Hepatic stellate cell (primary cell): ENCODE measurements around the gene LMTK3.
"Not testable (repeated sequence)": the region's sequence is repeated elsewhere in the genome, so short reads cannot be mapped to it uniquely, and the experiment has no call there.

Experiments
- DNase-seq: peaks from one replicate; pipeline ENCODE4 v3.0.0; 2011; ENCODE audit warnings: low spot score

The LMTK3 gene

DNA sequence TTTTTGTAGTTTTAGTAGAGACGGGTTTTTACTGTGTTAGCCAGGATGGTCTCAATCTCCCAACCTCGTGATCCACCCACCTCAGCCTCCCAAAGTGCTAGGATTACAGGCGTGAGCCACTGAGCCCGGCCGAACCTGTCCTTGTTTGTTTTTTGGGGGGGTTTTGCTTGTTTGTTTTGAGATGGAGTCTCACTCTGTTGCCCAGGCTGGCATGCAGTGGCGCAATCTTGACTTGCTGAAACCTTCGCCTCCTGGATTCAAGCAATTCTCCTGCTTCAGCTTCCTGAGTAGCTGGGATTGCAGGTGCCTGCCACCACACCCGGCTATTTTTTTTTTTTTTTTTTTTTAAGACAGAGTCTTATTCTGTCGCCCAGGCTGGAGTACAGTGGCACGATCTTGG, 24.9 kb downstream of the LMTK3 start:
- DNase-seq, result not testable (repeated sequence)

DNA sequence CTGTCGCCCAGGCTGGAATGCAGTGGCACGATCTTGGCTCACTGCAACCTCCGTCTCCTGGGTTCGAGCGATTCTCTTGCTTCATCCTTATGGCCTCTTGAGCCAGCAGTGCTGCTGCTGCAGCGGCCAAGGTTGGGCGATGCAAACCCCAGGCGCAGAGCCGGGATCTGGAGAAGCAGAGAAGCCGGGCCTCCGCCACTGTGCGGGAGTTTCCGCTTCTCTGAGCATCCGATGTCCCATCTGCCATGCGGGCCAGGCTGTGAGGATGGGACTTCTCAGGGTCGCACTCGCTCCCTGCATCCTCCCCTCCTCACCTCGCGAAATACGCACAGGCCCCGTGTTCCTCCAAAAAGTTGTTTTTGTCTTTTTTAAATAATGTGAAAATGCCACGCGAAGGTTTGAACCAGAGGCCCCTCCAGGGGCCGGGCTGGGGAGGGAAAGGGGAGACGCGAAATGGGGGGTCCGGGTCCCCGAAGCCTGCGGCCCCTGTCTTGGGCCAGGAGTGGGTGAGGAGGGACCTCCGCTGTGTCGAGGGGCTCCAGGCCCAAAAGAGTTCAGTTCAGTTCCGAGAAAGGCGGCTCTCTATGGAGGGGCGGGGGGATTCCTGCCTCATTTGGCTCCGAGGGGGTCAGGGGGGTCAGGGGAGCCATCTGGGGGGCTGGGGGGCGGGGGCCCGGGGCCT, 26.6 kb downstream of the LMTK3 start:
- DNase-seq, result no peak

GRCh38 chr19:48484247-48484893, 27.3 kb downstream of the LMTK3 start:
- no peak for DNase-seq

GRCh38 chr19:48483301-48483700, 28.3 kb downstream of the LMTK3 start:
- DNase-seq, result no peak

GRCh38 chr19:48481846-48482639, 29.6 kb downstream of the LMTK3 start:
- peak; percentile 62 for DNase-seq

- DNase-seq, result peak; percentile 56
Measured at GRCh38 chr19:48480558-48481500, 30.8 kb downstream of the LMTK3 start.

GRCh38 chr19:48480183-48480557, 31.5 kb downstream of the LMTK3 start:
- no peak for DNase-seq

DNA sequence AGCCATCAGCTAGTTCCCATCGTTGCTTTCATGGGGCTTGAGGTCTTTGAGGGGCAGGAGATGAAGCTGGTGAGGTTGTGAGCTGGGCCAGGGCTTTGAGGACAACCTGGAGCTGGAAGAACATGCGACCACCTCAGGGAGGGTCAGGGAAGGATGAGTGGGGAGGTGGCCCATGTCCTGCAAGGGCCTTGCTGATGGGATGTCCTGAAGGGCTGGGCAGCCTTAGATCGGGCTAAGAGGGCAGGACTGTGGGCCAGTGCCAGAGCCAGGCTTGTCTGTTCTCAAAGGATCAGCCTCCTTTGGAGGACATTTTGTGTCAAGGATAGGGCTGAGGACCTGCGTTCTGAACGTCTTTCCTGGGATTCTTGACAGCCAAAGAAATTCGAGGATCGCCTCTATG, 31.9 kb downstream of the LMTK3 start:
- no peak for DNase-seq

GRCh38 chr19:48478339-48479256, 33.0 kb downstream of the LMTK3 start:
- no peak for DNase-seq

- DNase-seq, result no peak
Measured at GRCh38 chr19:48477698-48478338, 33.8 kb downstream of the LMTK3 start.

DNA sequence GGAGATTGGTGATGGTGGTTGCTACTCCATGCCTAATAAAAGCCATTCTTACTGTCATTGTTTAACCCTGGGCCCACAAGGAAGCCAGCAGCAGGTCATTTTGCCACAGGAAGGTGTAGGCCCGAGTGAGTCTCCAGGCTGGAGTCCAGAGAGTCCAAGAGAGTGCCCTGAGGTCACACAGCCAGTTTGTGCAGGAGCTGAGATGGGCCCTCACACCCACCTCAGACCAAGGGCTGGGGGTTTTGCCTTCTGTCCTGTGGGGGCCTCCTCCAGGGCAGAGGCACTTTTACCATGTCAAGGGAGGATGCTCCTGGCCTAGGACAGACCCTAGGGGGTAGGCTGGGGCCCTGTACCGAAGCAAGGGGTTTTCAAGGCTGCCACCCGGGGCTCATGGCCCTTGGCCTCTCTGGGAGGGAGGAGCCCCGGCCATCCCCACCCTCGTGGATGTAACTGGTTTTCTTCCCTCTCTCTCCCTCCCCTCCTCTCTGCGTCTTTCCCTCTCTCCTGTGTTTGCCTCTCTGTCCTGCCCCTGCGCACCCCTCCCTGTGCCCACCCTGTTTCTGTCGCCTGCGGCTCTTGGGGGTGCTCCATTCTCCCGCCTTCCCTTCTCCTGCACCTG, 34.5 kb downstream of the LMTK3 start:
- no peak for DNase-seq

GRCh38 chr19:48476176-48476575, 35.5 kb downstream of the LMTK3 start:
- no peak for DNase-seq

DNA sequence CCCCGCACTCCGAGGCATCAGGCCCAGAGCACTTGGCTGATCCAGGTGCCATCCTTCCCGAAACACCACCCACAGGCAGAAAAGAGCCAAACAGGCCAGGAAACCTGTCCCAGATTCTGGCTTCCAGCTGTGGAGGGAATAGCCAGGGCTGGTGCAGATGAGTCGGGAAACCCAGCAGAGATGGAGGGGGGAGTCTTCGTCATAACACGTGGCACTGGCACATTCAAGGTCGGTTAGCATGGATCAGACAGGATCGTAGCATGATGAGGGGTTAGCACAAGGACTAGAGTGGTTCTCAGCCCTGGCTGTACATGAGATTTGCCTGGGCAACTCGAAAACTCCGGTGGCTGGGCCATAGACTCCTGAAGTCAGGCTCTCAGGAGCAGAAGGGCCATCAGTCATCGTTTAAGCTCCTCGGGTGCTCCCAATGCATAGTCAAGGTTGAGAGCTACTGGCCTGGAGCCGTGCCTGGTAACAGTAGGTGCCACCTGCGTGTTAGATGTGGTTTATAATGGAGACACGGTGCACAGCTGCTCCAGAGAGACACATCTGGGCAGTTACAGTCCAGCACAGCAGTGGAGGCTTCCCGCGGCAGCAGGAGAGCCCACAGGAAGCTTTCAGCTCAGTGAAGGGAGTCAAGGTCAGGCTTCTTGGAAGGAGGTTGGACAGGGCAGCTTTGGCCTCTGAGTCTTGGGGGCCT, 36.1 kb downstream of the LMTK3 start:
- no peak for DNase-seq

DNA sequence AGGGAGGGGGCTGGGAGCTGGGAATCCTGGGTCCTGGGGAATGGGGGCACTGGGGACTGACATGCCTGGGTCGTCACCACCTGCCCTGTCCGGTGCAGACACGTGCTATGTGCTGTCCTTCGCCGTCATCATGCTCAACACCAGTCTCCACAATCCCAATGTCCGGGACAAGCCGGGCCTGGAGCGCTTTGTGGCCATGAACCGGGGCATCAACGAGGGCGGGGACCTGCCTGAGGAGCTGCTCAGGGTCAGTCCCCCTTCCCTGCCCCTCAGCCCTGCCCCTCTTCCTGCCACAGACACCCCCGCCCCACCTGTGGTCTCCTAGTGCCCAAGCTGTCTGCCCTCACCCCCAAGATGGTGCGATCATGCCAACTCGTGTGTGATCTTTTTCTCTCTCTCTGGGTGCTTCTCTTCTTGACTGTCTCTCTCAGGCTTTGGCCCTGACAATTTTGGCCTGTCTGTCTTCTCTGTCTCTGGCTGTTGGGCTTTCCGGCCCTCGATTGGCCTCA, 37.5 kb downstream of the LMTK3 start:
- DNase-seq, result no peak

DNA sequence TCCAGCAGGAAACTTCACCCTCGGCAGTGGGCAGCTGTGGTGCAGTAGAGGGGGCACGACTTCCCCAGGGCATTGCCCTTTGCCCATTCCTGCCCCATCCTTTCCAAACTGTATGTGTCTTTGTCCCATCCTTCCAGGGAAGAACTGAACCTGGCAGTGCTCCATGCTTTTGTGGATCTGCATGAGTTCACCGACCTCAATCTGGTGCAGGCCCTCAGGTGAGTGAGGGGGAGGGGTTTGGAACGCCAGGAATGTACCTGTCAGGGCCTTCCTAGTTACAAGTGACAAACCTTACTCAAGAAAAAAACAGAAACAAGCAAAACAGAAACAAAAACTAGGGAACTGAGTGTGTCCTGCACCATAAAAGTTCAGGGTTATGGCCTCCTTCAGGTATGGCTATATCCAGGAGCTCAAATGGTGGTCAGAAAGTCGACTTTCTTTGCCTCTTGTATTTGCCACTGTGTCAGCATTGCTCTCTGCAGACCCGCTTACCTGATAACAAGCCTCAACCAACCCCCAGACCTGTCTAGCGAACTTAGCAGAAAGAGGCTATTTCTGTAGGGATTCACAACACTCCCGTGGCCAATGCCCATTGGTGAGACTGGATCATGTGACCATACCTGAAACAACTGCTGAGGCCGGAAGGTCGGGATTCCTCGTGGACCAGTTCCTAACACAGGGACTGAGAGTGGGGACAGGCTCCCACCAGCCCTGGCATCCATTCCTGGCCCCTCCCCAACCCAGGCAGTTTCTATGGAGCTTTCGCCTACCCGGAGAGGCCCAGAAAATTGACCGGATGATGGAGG, 38.3 kb downstream of the LMTK3 start:
- no peak for DNase-seq

DNA sequence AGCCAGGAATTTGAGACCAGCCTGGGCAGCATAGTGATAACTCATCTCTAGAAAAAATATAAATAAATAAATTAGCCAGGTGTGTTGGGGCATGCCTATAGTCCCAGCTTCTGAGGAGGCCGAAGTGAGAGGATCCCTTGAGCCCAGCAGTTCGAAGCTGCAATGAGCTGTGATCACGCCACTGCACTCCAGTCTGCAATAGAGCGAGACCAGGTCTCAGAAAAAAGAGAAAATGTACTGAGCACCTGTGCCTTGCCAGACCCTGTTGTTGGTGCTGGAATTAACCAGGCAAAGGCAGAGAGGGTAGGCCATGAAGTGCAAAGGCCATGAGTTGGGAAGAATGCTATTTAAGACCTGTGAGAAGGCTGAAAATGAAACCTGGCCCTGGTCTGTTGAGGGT, 39.8 kb downstream of the LMTK3 start:
- DNase-seq, result no peak

DNA sequence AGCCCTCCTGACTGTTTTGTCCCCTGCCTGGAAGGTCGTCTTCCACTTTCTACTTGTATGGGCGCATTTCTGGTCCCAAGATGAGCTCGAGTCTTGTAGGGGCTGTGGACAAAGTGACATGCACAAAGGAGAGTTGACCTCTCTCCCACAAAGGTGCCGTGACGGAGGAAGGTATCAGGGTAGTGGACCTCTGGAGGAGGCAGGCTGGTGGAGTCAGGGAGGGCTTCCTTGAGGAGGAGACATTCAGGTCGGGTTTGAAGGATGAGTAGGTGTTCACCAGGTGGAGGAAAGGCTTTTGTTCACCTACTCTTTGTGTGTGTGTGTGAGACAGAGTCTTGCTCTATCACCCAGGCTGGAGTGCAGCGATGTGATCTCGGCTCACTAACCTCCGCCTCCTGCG, 40.8 kb downstream of the LMTK3 start:
- DNase-seq, result no peak

GRCh38 chr19:48469934-48470680, 41.5 kb downstream of the LMTK3 start:
- DNase-seq, result no peak
